KMS-11 (cell line): ENCODE data around the gene NCKAP1.
A peak's percentile ranks its signal among the peaks of the same experiment; 100 is the strongest.

Experiments
- H2AFZ ChIP-seq: fragments of 200-600 bp; sonication (generic); 2 replicates; pipeline ENCODE4 v1.6.1; 2016; ENCODE audit warnings: antibody characterized with exemption, mixed run types, low read depth
- H3K27ac ChIP-seq: fragments of 200-600 bp; sonication (generic); 2 replicates; pipeline ENCODE4 v1.6.1; 2016; ENCODE audit warnings: mild to moderate bottlenecking, mixed run types
- H3K27me3 ChIP-seq: fragments of 200-600 bp; sonication (generic); 2 replicates; pipeline ENCODE4 v1.6.1; 2017; ENCODE audit warnings: mild to moderate bottlenecking, low read depth, mixed run types, moderate library complexity; ENCODE audit not compliant: insufficient read depth
- H3K36me3 ChIP-seq: fragments of 200-600 bp; sonication (generic); 2 replicates; pipeline ENCODE4 v1.6.1; 2017; ENCODE audit warnings: mild to moderate bottlenecking, mixed run types; ENCODE audit not compliant: insufficient read depth
- H3K4me1 ChIP-seq: fragments of 200-600 bp; sonication (generic); 2 replicates; pipeline ENCODE4 v1.6.1; 2016; ENCODE audit warnings: mild to moderate bottlenecking, low read depth, mixed run types; ENCODE audit not compliant: poor library complexity, severe bottlenecking
- H3K4me2 ChIP-seq: fragments of 200-600 bp; sonication (generic); 2 replicates; pipeline ENCODE4 v1.7.0; 2016; ENCODE audit warnings: mild to moderate bottlenecking, mixed run types
- H3K4me3 ChIP-seq: fragments of 200-600 bp; sonication (generic); IDR thresholded peaks from 2 replicates; pipeline ENCODE4 v1.6.1; 2017; ENCODE audit warnings: low read depth, low read length, mixed read lengths; ENCODE audit not compliant: insufficient read depth
- H3K79me2 ChIP-seq: fragments of 200-600 bp; sonication (generic); 2 replicates; pipeline ENCODE4 v1.6.1; 2016; ENCODE audit warnings: low read depth, mixed run types; ENCODE audit not compliant: insufficient read depth
- H3K9ac ChIP-seq: fragments of 200-600 bp; sonication (generic); 2 replicates; pipeline ENCODE4 v1.6.1; 2016; ENCODE audit warnings: mild to moderate bottlenecking, mixed run types
- H4K20me1 ChIP-seq: fragments of 200-600 bp; sonication (generic); 2 replicates; pipeline ENCODE4 v1.6.1; 2016; ENCODE audit warnings: mild to moderate bottlenecking, mixed run types; ENCODE audit not compliant: insufficient read depth
- CTCF ChIP-seq: fragments of 200-600 bp; sonication (generic); conservative IDR thresholded peaks from 2 replicates; pipeline ENCODE4 v1.6.1; 2017; ENCODE audit warnings: low read depth, mild to moderate bottlenecking, antibody characterized with exemption, low read length, moderate library complexity, mixed read lengths

The NCKAP1 gene

DNA sequence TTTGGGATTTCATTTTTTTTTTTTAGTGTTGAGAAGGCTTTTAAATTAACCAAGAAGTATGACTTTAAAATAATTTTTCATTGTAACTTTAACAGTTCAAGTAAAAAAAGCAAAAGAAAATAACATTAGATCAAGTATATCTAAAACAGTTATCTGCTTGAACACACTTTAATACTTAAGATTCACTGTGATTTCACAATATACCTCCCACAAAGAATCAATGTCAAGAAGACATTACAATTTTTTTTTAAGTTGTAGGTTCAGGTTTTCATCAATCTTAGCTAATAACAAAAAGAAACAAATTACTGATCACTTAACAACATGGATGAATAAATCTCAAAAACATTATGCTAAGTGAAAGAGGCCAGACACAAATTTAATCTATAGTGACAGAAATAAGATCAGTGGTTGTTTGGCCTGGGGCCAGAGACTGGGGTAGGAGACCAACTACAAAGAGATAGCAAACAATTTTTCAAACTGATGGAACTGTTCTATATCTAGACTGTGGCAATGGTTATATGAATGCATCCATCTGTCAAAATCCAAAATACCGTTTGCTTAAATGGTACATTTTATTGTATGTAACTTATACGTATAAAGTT lies 97.0 kb downstream of the NCKAP1 start:
- Histone ChIP-seq H3K9ac (no peak overlapping the region), H3K27me3 (no peaks in the 10 kb centered on the region), H3K36me3 (no peaks in the 10 kb centered on the region), H3K79me2 (no peaks in the 10 kb centered on the region), H4K20me1 (no peaks in the 10 kb centered on the region), H3K4me2 (peak overlapping the region; percentile 24; the same call in 1 of the 2 replicates), H3K27ac (no peak overlapping the region), H3K4me3 (no peak overlapping the region), H2AFZ (no peak overlapping the region), H3K4me1 (peaks cover 38% of the 10 kb centered on the region)
- no peak for TF ChIP-seq CTCF

DNA sequence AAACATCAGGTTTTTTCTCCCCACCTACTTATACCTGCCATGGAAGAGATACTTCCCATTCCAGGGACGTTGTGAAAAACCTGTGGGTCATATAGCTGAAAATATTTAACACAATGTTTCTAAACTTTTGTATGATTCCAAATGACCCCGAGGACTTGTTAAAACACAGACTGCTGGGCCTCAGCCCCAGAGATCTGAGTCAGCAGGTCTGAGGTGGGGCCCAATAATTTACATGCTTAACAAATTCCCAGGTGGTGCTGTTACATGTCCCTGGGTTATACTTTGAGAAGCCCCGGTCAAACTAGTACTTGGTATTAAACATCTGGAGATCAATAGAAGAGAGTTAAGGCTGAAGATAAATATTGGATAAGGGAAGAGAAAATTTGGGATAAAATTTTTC lies 100.4 kb downstream of the NCKAP1 start:
- Histone ChIP-seq H3K27ac (no peak overlapping the region), H3K9ac (no peak overlapping the region), H3K27me3 (no peaks in the 10 kb centered on the region), H3K4me3 (no peak overlapping the region), H4K20me1 (no peaks in the 10 kb centered on the region), H3K4me2 (no peak overlapping the region), H3K36me3 (no peaks in the 10 kb centered on the region), H3K4me1 (peaks cover 32% of the 10 kb centered on the region), H2AFZ (no peak overlapping the region), H3K79me2 (no peaks in the 10 kb centered on the region)
- no peak for TF ChIP-seq CTCF

GRCh38 chr2:182933629-182934028 lies 104.6 kb downstream of the NCKAP1 start:
- H3K36me3 ChIP-seq, result no peaks in the 10 kb centered on the region
- H3K9ac ChIP-seq, result no peak overlapping the region
- no peaks in the 10 kb centered on the region for H3K27me3 ChIP-seq
- no peak for TF ChIP-seq CTCF
- H3K27ac ChIP-seq, result no peak overlapping the region
- H2AFZ ChIP-seq, result no peak overlapping the region
- no peak overlapping the region for H3K4me3 ChIP-seq
- no peak overlapping the region for H3K4me2 ChIP-seq
- no peaks in the 10 kb centered on the region for H4K20me1 ChIP-seq
- H3K79me2 ChIP-seq, result no peaks in the 10 kb centered on the region
- H3K4me1 ChIP-seq, result peaks cover 7% of the 10 kb centered on the region

GRCh38 chr2:182929972-182930371 lies 108.3 kb downstream of the NCKAP1 start:
- no peaks in the 10 kb centered on the region for H3K79me2 ChIP-seq
- H2AFZ ChIP-seq, result no peak overlapping the region
- no peak overlapping the region for H3K27ac ChIP-seq
- H3K9ac ChIP-seq, result no peak overlapping the region
- no peak overlapping the region for H3K4me2 ChIP-seq
- no peaks in the 10 kb centered on the region for H3K4me1 ChIP-seq
- TF ChIP-seq CTCF, result no peak
- no peak overlapping the region for H3K4me3 ChIP-seq
- no peaks in the 10 kb centered on the region for H3K27me3 ChIP-seq
- no peaks in the 10 kb centered on the region for H3K36me3 ChIP-seq
- H4K20me1 ChIP-seq, result no peaks in the 10 kb centered on the region
